ENCODE measurements around the gene CCNA2.

CCNA2 gene

DNA sequence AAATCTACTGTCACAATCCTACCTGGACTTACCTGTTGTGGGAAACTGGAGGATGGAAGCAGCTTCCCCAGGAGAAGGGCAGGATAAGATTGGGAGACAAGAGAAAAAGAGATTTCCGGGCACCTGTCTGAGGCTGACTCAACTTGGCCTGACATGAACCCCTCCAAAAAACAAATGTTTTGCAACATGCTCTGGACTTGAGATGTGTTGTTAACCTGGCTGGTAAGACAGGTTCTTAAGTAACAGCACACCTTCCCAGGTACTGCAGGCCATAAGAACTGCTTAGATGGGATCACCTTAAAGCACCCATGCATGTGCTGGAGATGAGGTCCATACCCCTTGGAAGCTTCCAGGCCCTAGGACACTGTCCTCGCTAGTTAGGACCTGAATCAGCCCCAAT lies 54.3 kb downstream of the CCNA2 start:
- no peak for DNase-seq

GRCh38 chr4:121767166-121767565 lies 56.5 kb downstream of the CCNA2 start:
- DNase-seq: no peak

Measured in NCI-H2227 treated with DMSO at 0.1 percent for 48 hours (cell line).